Measurements from ENCODE around the gene CST11. TPM values are rescaled to one million over a fixed set of nuclear protein-coding genes. Genes with fewer than 3 reads are reported as not detected.

CST11 gene
- total and polyA plus RNA-seq, 2 donors (not counting 3 experiments of a cell fraction or from before 2014, with no cell fraction given) = not detected

GRCh38 chr20:23451956-23452487 lies 654 bp downstream of the CST11 start:
- Histone ChIP-seq H3K9ac (replicated peaks; ENCODE audit: extremely low read depth, insufficient read depth, low read length) (no peak overlapping the region), H3K36me3 (ENCODE audit: control insufficient read depth in 2 of 2, extremely low read depth in 1 of 2, insufficient read depth in 2 of 2, low read length in 2 of 2) (no peaks in the 10 kb centered on the region), H2AFZ (ENCODE audit: low read depth, low read length) (no peak overlapping the region), H3K4me3 (replicated peaks in 1 of 3; ENCODE audit: insufficient read depth in 1 of 3, low read depth in 1 of 3, low read length in 3 of 3) (no peak overlapping the region), H3K27me3 (ENCODE audit: control insufficient read depth in 2 of 2, insufficient read depth in 2 of 2, low read length in 2 of 2) (no peaks in the 10 kb centered on the region), H4K20me1 (replicated peaks; ENCODE audit: control insufficient read depth, extremely low read depth, insufficient read depth, low read length) (no peaks in the 10 kb centered on the region), H3K9me3 (replicated peaks; ENCODE audit: control insufficient read depth, insufficient read depth, low read length) (no peaks in the 10 kb centered on the region), H3K27ac (ENCODE audit: insufficient read depth, low read depth, low read length) (no peak overlapping the region), H3K9me1 (replicated peaks; ENCODE audit: control insufficient read depth, extremely low read depth, insufficient read depth, low read length) (no peaks in the 10 kb centered on the region), H3K4me2 (ENCODE audit: insufficient read depth, low read length) (no peak overlapping the region), H3K4me1 (ENCODE audit: control insufficient read depth, extremely low read depth, insufficient read depth, low read length) (no peaks in the 10 kb centered on the region), H3K79me2 (ENCODE audit: control insufficient read depth, insufficient read depth, low read length) (no peaks in the 10 kb centered on the region)
- DNase-seq (ENCODE audit: low read depth, low spot score) (no peak), FAIRE-seq (no peak)
- ChIA-PET POLR2A (no interaction called here), CTCF (interaction anchor here (2.1 kb wide), 1 partner anchor 9 kb away, joined by 10 read pairs; no protein-coding TSS in a partner anchor)
- BruUV-seq (replicated peaks) = no TSS peak
- dilution Hi-C loops (cut with MboI; ENCODE audit: extremely low pct_ligation_motif_present, low sequenced_read_pairs) (no loop called here), intact Hi-C loops (cut with micrococcal nuclease) (no loop called here)
- TF ChIP-seq MYC (IDR thresholded peaks at IDR 0.05; ENCODE audit: low read depth, low read length) (no peak), POLR2A (IDR thresholded peaks at IDR 0.05; ENCODE audit: low read depth, low read length) (no peak), GATA2 (IDR thresholded peaks at IDR 0.05; ENCODE audit: insufficient read depth, insufficient read length, low read depth, low read length) (no peak), JUN (IDR thresholded peaks at IDR 0.05; ENCODE audit: borderline replicate concordance, insufficient read depth, insufficient read length, low read depth) (no peak), MAX (IDR thresholded peaks at IDR 0.05; ENCODE audit: insufficient read depth, insufficient read length) (no peak), CTCF (IDR thresholded peaks at IDR 0.05; ENCODE audit: extremely low read depth in 1 of 2, insufficient read depth in 1 of 2, low read depth in 1 of 2, low read length in 2 of 2) (no peak), POLR2AphosphoS5 (IDR thresholded peaks at IDR 0.05; ENCODE audit: insufficient read depth, low read depth, low read length) (no peak)
